K562 (cell line): ENCODE data around the gene HTR3C. TPM values are rescaled to one million over a fixed set of nuclear protein-coding genes. Genes with fewer than 3 reads are reported as not detected.

Source experiments
- E2F1 ChIP-seq: sonication (generic); formaldehyde crosslinking; IDR thresholded peaks from 2 replicates; pipeline ENCODE4 v1.8.1; 2023; ENCODE audit warnings: mild to moderate bottlenecking, missing genetic modification reagents, moderate library complexity
- EP300 ChIP-seq: IDR thresholded peaks from 2 replicates; pipeline ENCODE4 v1.6.1; 2012; ENCODE audit warnings: low read length, improper control_type of control experiment
- GATAD2B ChIP-seq: fragments of 450-650 bp; IDR thresholded peaks from 2 replicates; pipeline ENCODE4 v1.6.1; 2017; ENCODE audit warnings: mild to moderate bottlenecking, borderline replicate concordance
- KLF16 ChIP-seq: IDR thresholded peaks from 2 replicates; pipeline ENCODE4 v1.6.1; 2016; ENCODE audit warnings: antibody characterized with exemption
- NEUROD1 ChIP-seq: fragments of 150-350 bp; IDR thresholded peaks from 2 replicates; pipeline ENCODE4 v1.6.1; 2014; ENCODE audit warnings: borderline replicate concordance, low read length, low read depth; ENCODE audit not compliant: partially characterized antibody
- PHF8 ChIP-seq: fragments of 200-600 bp; sonication (generic); IDR thresholded peaks from 2 replicates; pipeline ENCODE4 v1.6.1; 2012; ENCODE audit warnings: mixed run types, mild to moderate bottlenecking, inconsistent platforms, low read length, moderate library complexity, borderline replicate concordance
- POLR3A ChIP-seq: IDR thresholded peaks from 2 replicates; pipeline ENCODE4 v1.6.1; 2011; ENCODE audit warnings: borderline replicate concordance, mild to moderate bottlenecking, moderate library complexity; ENCODE audit not compliant: insufficient read length, insufficient read depth; ENCODE audit errors: extremely low read depth
- RERE ChIP-seq: sonication (generic); formaldehyde crosslinking; IDR thresholded peaks from 2 replicates; pipeline ENCODE4 v1.8.0; 2023; ENCODE audit warnings: missing genetic modification reagents, mild to moderate bottlenecking, borderline replicate concordance
- SRSF7 ChIP-seq: fragments of 200-400 bp; formaldehyde crosslinking; optimal IDR thresholded peaks from 2 replicates; pipeline ENCODE3; 2017; ENCODE audit warnings: mild to moderate bottlenecking, low read depth, low read length
- THRAP3 ChIP-seq: fragments of 450-650 bp; IDR thresholded peaks from 2 replicates; pipeline ENCODE4 v1.6.1; 2016; ENCODE audit warnings: mild to moderate bottlenecking, inconsistent platforms, borderline replicate concordance
- U2AF1 ChIP-seq: fragments of 200-400 bp; formaldehyde crosslinking; optimal IDR thresholded peaks from 2 replicates; pipeline ENCODE3; 2017; ENCODE audit warnings: mild to moderate bottlenecking, low read depth, low read length, moderate library complexity
- ZBTB12 ChIP-seq: fragments of 250-450 bp; sonication (Bioruptor Pico); IDR thresholded peaks from 2 replicates; pipeline ENCODE4 v1.4.0; 2020
- ZNF140 ChIP-seq: fragments of 250-450 bp; sonication (Bioruptor Pico); IDR thresholded peaks from 2 replicates; pipeline ENCODE4 v1.8.0; 2021; ENCODE audit warnings: moderate library complexity, mild to moderate bottlenecking, inconsistent platforms
- ZNF282 ChIP-seq: sonication (generic); formaldehyde crosslinking; IDR thresholded peaks from 2 replicates; pipeline ENCODE4 v1.8.1; 2023; ENCODE audit warnings: missing genetic modification reagents
- polyA plus RNA-seq, 8 experiments: library from polyadenylated mRNA; depleted of rRNA in 4 of 8; stranded (reverse) in 5 of 8; unstranded in 3 of 8; fragments of >200 nt; fragmentation: Nextera tagmentation in 2 of 8; fragmentation: Illumina TruSeq in 1 of 8; extraction: Ambion mirVana in 2 of 8; extraction: Trizol in 1 of 8; gene quantifications; 2 replicates each; pipeline versions ENCODE4 v1.2.1 to v1.2.3, GENCODE V29; 2011 to 2014; ENCODE audit warnings: inconsistent platforms in 1 of 8, missing spikeins in 1 of 8
- total RNA-seq, 7 experiments: library from RNA; depleted of rRNA in 6 of 7; stranded (reverse); fragments of >200 nt in 6 of 7; fragmentation: Illumina TruSeq in 2 of 7; extraction: Trizol in 2 of 7; gene quantifications; 2 replicates each; pipeline versions ENCODE4 v1.2.1 to v1.2.3, GENCODE V29; 2011 to 2021; ENCODE audit warnings: low replicate concordance in 1 of 7
- TF ChIP-seq, protein P1 (sequence below): fragments of 450-650 bp; IDR thresholded peaks from 2 replicates; pipeline ENCODE4 v1.6.1; 2016; ENCODE audit warnings: borderline replicate concordance
- TF ChIP-seq, protein P2 (sequence below): fragments of 450-650 bp; formaldehyde crosslinking; IDR thresholded peaks from 2 replicates; pipeline ENCODE4 v1.4.0; 2020; ENCODE audit warnings: mild to moderate bottlenecking, moderate library complexity

Gene HTR3C
- total and polyA plus RNA-seq, 9 of the 15 experiments (the other 6 are each of a cell fraction or from before 2014, with no cell fraction given): 0.04 to 0.06 TPM; not detected in 7

DNA sequence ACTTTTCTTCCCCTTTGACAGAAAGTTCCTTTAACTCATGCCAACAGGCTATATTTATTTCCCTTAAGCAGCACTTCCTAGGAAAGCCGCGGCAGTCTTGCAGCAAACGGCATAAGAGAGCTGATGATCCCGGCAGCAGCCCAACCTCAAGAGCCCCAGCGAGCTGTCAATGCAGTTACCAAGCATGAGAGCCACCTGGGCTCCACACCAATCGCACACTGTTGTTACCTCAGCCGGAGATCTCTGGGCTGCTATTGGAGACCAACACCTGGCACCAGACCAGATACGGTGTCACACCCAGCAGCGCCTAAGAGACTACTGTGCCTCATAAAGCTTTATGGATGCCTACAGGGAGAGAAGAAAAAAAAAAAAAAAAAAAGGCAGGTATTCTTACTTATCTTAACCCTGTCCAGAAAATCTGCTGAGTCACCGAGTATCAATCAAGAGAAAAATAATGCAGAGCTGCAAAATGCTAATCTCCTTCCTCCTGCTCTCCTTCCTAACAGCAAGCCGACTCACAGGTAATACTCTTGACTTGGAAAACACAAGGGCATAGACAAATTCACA is 46.8 kb upstream of the HTR3C start (continued):
- TF ChIP-seq POLR3A (no peak), GATAD2B (peak; percentile 47), THRAP3 (no peak), RERE (CRISPR knock-in tag) (no peak), U2AF1 (no peak), ZBTB12 (CRISPR knock-in tag) (no peak), ZNF282 (CRISPR knock-in tag) (no peak), KLF16 (no peak), E2F1 (CRISPR knock-in tag) (no peak), SRSF7 (no peak), EP300 (peak; percentile 64), PHF8 (no peak), NEUROD1 (no peak), ZNF140 (CRISPR knock-in tag) (no peak)
- TF ChIP-seq, protein P1, sequence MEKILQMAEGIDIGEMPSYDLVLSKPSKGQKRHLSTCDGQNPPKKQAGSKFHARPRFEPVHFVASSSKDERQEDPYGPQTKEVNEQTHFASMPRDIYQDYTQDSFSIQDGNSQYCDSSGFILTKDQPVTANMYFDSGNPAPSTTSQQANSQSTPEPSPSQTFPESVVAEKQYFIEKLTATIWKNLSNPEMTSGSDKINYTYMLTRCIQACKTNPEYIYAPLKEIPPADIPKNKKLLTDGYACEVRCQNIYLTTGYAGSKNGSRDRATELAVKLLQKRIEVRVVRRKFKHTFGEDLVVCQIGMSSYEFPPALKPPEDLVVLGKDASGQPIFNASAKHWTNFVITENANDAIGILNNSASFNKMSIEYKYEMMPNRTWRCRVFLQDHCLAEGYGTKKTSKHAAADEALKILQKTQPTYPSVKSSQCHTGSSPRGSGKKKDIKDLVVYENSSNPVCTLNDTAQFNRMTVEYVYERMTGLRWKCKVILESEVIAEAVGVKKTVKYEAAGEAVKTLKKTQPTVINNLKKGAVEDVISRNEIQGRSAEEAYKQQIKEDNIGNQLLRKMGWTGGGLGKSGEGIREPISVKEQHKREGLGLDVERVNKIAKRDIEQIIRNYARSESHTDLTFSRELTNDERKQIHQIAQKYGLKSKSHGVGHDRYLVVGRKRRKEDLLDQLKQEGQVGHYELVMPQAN: no peak
- TF ChIP-seq, protein P2, sequence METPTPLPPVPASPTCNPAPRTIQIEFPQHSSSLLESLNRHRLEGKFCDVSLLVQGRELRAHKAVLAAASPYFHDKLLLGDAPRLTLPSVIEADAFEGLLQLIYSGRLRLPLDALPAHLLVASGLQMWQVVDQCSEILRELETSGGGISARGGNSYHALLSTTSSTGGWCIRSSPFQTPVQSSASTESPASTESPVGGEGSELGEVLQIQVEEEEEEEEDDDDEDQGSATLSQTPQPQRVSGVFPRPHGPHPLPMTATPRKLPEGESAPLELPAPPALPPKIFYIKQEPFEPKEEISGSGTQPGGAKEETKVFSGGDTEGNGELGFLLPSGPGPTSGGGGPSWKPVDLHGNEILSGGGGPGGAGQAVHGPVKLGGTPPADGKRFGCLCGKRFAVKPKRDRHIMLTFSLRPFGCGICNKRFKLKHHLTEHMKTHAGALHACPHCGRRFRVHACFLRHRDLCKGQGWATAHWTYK (CRISPR knock-in tag): no peak
